ENCODE data around the gene TMEM114.

- TF ChIP-seq EZH2 (IDR thresholded peaks at IDR 0.05; ENCODE audit: low read length, missing control alignments) (no peak), CTCF (conservative IDR thresholded peaks at IDR 0.05 in 1 of 2, IDR thresholded peaks at IDR 0.05 in 1 of 2; ENCODE audit: low read depth in 1 of 2, low read length in 2 of 2) (no peak)
Observed at GRCh38 chr16:8611122-8611521, 20.8 kb upstream of the TMEM114 start.

Data from fibroblast of lung (primary cell).